ENCODE data around the gene CD69. TPM values are rescaled to one million over a fixed set of nuclear protein-coding genes. Genes with fewer than 3 reads are reported as not detected.

CD69 gene
- total RNA-seq, 3 donors from 2014 or later: 7.4 to 21.4 (median 11.5) TPM

- intact Hi-C loops (cut with DNase I; ENCODE audit: low total_unique reads): no loop called here
- Histone ChIP-seq H3K4me3 (peak overlapping the region; percentile 0 to 24 (median 7)), H3K27me3 (no peaks in the 10 kb centered on the region)
Observed at GRCh38 chr12:9758119-9758518, 2.6 kb downstream of the CD69 start.

GRCh38 chr12:9757433-9758025 is 3.2 kb downstream of the CD69 start:
- no peaks in the 10 kb centered on the region for H3K27me3 ChIP-seq
- H3K4me1 ChIP-seq: no peaks in the 10 kb centered on the region
- TF ChIP-seq POLR2AphosphoS5 (IDR thresholded peaks at IDR 0.05): no peak
- TF ChIP-seq POLR2A (IDR thresholded peaks at IDR 0.05): no peak
- TF ChIP-seq CTCF (IDR thresholded peaks at IDR 0.05): no peak
- DNase-seq (ENCODE audit: low spot score in 2 of 2): no peak
- no peak overlapping the region for H3K4me3 ChIP-seq
- H3K36me3 ChIP-seq: no peaks in the 10 kb centered on the region
- H3K9me3 ChIP-seq: no peaks in the 10 kb centered on the region
- no peak overlapping the region for H3K27ac ChIP-seq
- intact Hi-C loops (cut with DNase I; ENCODE audit: low total_unique reads): no loop called here

More at GRCh38 chr12:9758119-9758518, 2.6 kb downstream of the CD69 start:
- no peak for TF ChIP-seq CTCF (IDR thresholded peaks at IDR 0.05)
- TF ChIP-seq POLR2AphosphoS5 (IDR thresholded peaks at IDR 0.05): no peak
- TF ChIP-seq POLR2A (IDR thresholded peaks at IDR 0.05): no peak
- DNase-seq (ENCODE audit: low spot score in 2 of 2): no peak
- Histone ChIP-seq H3K36me3 (no peaks in the 10 kb centered on the region), H3K27ac (no peak overlapping the region), H3K9me3 (no peaks in the 10 kb centered on the region), H3K4me1 (no peaks in the 10 kb centered on the region)

DNA sequence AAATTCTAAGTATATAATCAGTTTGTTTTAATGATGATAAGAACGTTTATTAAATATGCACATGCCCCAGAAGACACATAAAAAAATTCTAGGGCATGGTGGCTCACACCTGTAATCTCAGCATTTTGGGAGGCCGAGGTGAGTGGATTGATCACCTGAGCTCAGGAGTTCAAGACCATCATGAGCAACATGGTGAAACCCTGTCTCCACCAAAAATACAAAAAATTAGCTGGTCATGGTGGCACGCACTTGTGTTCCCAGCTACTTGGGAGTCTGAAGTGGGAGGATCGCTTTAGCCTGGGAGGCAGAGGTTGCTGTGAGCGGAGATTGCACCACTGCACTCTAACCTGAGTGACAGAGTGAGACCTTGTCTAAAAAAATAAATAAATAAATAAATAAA is 4.0 kb downstream of the CD69 start:
- H3K27ac ChIP-seq: no peak overlapping the region
- TF ChIP-seq CTCF (IDR thresholded peaks at IDR 0.05): no peak
- TF ChIP-seq POLR2AphosphoS5 (IDR thresholded peaks at IDR 0.05): no peak
- no peak for TF ChIP-seq POLR2A (IDR thresholded peaks at IDR 0.05)
- intact Hi-C loops (cut with DNase I; ENCODE audit: low total_unique reads): no loop called here
- no peaks in the 10 kb centered on the region for H3K4me1 ChIP-seq
- no peaks in the 10 kb centered on the region for H3K27me3 ChIP-seq
- no peak overlapping the region for H3K4me3 ChIP-seq
- H3K9me3 ChIP-seq: no peaks in the 10 kb centered on the region
- H3K36me3 ChIP-seq: no peaks in the 10 kb centered on the region
- no peak for DNase-seq (ENCODE audit: low spot score in 2 of 2)

- Histone ChIP-seq H3K9me3 (no peaks in the 10 kb centered on the region), H3K27me3 (no peaks in the 10 kb centered on the region), H3K27ac (no peak overlapping the region), H3K4me1 (no peaks in the 10 kb centered on the region), H3K4me3 (no peak overlapping the region), H3K36me3 (no peaks in the 10 kb centered on the region)
- no peak for DNase-seq (ENCODE audit: low spot score in 2 of 2)
- TF ChIP-seq CTCF (IDR thresholded peaks at IDR 0.05) (no peak), POLR2A (IDR thresholded peaks at IDR 0.05) (no peak), POLR2AphosphoS5 (IDR thresholded peaks at IDR 0.05) (no peak)
- intact Hi-C loops (cut with DNase I; ENCODE audit: low total_unique reads): no loop called here
Observed at GRCh38 chr12:9756170-9756569, 4.5 kb downstream of the CD69 start.

- Histone ChIP-seq H3K36me3 (no peaks in the 10 kb centered on the region), H3K27me3 (no peaks in the 10 kb centered on the region), H3K27ac (no peak overlapping the region), H3K4me3 (no peak overlapping the region), H3K4me1 (no peaks in the 10 kb centered on the region), H3K9me3 (no peaks in the 10 kb centered on the region)
- intact Hi-C loops (cut with DNase I; ENCODE audit: low total_unique reads): no loop called here
- DNase-seq (ENCODE audit: low spot score in 2 of 2): no peak
- TF ChIP-seq POLR2A (IDR thresholded peaks at IDR 0.05) (no peak), CTCF (IDR thresholded peaks at IDR 0.05) (no peak), POLR2AphosphoS5 (IDR thresholded peaks at IDR 0.05) (no peak)
Observed at GRCh38 chr12:9755567-9755966, 5.1 kb downstream of the CD69 start.
